KMS-11 (cell line): Measurements from ENCODE around the gene IMPACT.

Source experiments
- H2AFZ ChIP-seq: fragments of 200-600 bp; sonication (generic); 2 replicates; pipeline ENCODE4 v1.6.1; 2016; ENCODE audit warnings: antibody characterized with exemption, mixed run types, low read depth
- H3K27ac ChIP-seq: fragments of 200-600 bp; sonication (generic); 2 replicates; pipeline ENCODE4 v1.6.1; 2016; ENCODE audit warnings: mild to moderate bottlenecking, mixed run types
- H3K27me3 ChIP-seq: fragments of 200-600 bp; sonication (generic); 2 replicates; pipeline ENCODE4 v1.6.1; 2017; ENCODE audit warnings: mild to moderate bottlenecking, low read depth, mixed run types, moderate library complexity; ENCODE audit not compliant: insufficient read depth
- H3K36me3 ChIP-seq: fragments of 200-600 bp; sonication (generic); 2 replicates; pipeline ENCODE4 v1.6.1; 2017; ENCODE audit warnings: mild to moderate bottlenecking, mixed run types; ENCODE audit not compliant: insufficient read depth
- H3K4me1 ChIP-seq: fragments of 200-600 bp; sonication (generic); 2 replicates; pipeline ENCODE4 v1.6.1; 2016; ENCODE audit warnings: mild to moderate bottlenecking, low read depth, mixed run types; ENCODE audit not compliant: poor library complexity, severe bottlenecking
- H3K4me2 ChIP-seq: fragments of 200-600 bp; sonication (generic); 2 replicates; pipeline ENCODE4 v1.7.0; 2016; ENCODE audit warnings: mild to moderate bottlenecking, mixed run types
- H3K4me3 ChIP-seq: fragments of 200-600 bp; sonication (generic); IDR thresholded peaks from 2 replicates; pipeline ENCODE4 v1.6.1; 2017; ENCODE audit warnings: low read depth, low read length, mixed read lengths; ENCODE audit not compliant: insufficient read depth
- H3K79me2 ChIP-seq: fragments of 200-600 bp; sonication (generic); 2 replicates; pipeline ENCODE4 v1.6.1; 2016; ENCODE audit warnings: low read depth, mixed run types; ENCODE audit not compliant: insufficient read depth
- H3K9ac ChIP-seq: fragments of 200-600 bp; sonication (generic); 2 replicates; pipeline ENCODE4 v1.6.1; 2016; ENCODE audit warnings: mild to moderate bottlenecking, mixed run types
- H4K20me1 ChIP-seq: fragments of 200-600 bp; sonication (generic); 2 replicates; pipeline ENCODE4 v1.6.1; 2016; ENCODE audit warnings: mild to moderate bottlenecking, mixed run types; ENCODE audit not compliant: insufficient read depth
- CTCF ChIP-seq: fragments of 200-600 bp; sonication (generic); conservative IDR thresholded peaks from 2 replicates; pipeline ENCODE4 v1.6.1; 2017; ENCODE audit warnings: low read depth, mild to moderate bottlenecking, antibody characterized with exemption, low read length, moderate library complexity, mixed read lengths

The IMPACT gene

GRCh38 chr18:24490539-24490938 lies 64.1 kb downstream of the IMPACT start:
- no peak overlapping the region for H3K9ac ChIP-seq
- no peak overlapping the region for H3K4me2 ChIP-seq
- H4K20me1 ChIP-seq: no peaks in the 10 kb centered on the region
- H3K4me3 ChIP-seq: no peak overlapping the region
- no peak overlapping the region for H2AFZ ChIP-seq
- H3K36me3 ChIP-seq: no peaks in the 10 kb centered on the region
- no peaks in the 10 kb centered on the region; the same call in 1 of the 2 replicates for H3K27me3 ChIP-seq
- H3K27ac ChIP-seq: no peak overlapping the region
- H3K4me1 ChIP-seq: peaks cover 60% of the 10 kb centered on the region
- TF ChIP-seq CTCF: no peak
- H3K79me2 ChIP-seq: no peaks in the 10 kb centered on the region

- Histone ChIP-seq H3K79me2 (no peaks in the 10 kb centered on the region), H3K9ac (peak overlapping the region; percentile 62), H3K4me1 (peaks cover 58% of the 10 kb centered on the region), H2AFZ (peak overlapping the region; percentile 75), H3K4me2 (peak overlapping the region; percentile 97), H3K4me3 (no peak overlapping the region), H3K27me3 (no peaks in the 10 kb centered on the region; the same call in 1 of the 2 replicates), H4K20me1 (no peaks in the 10 kb centered on the region), H3K27ac (peak overlapping the region; percentile 83), H3K36me3 (no peaks in the 10 kb centered on the region)
- no peak for TF ChIP-seq CTCF
Measured at GRCh38 chr18:24491927-24492834, 65.7 kb downstream of the IMPACT start.

- H3K9ac ChIP-seq: no peak overlapping the region
- no peak overlapping the region for H3K27ac ChIP-seq
- H3K4me1 ChIP-seq: peaks cover 38% of the 10 kb centered on the region
- H3K79me2 ChIP-seq: no peaks in the 10 kb centered on the region
- no peak overlapping the region for H3K4me2 ChIP-seq
- no peaks in the 10 kb centered on the region for H4K20me1 ChIP-seq
- H3K27me3 ChIP-seq: no peaks in the 10 kb centered on the region; the same call in 1 of the 2 replicates
- no peak for TF ChIP-seq CTCF
- H3K4me3 ChIP-seq: no peak overlapping the region
- no peaks in the 10 kb centered on the region for H3K36me3 ChIP-seq
- H2AFZ ChIP-seq: no peak overlapping the region
Measured at GRCh38 chr18:24494586-24494985, 68.1 kb downstream of the IMPACT start.

- no peak overlapping the region for H3K4me2 ChIP-seq
- no peak overlapping the region for H2AFZ ChIP-seq
- H3K27ac ChIP-seq: no peak overlapping the region
Measured at GRCh38 chr18:24497031-24497754, 70.7 kb downstream of the IMPACT start.

More at GRCh38 chr18:24497031-24497754, 70.7 kb downstream of the IMPACT start:
- Histone ChIP-seq H3K27me3 (no peaks in the 10 kb centered on the region), H3K9ac (no peak overlapping the region), H3K79me2 (no peaks in the 10 kb centered on the region), H4K20me1 (no peaks in the 10 kb centered on the region), H3K36me3 (no peaks in the 10 kb centered on the region), H3K4me3 (no peak overlapping the region), H3K4me1 (peaks cover 19% of the 10 kb centered on the region)
- TF ChIP-seq CTCF: no peak
